Suppressor macrophage treated with lipopolysaccharide for 4 hours (primary cell): ENCODE results near the gene TMEM208.
A peak's percentile ranks its signal among the peaks of the same experiment; 100 is the strongest.

ENCODE experiments used
- DNase-seq: peaks from one replicate; pipeline ENCODE4 v3.0.0-alpha.2; 2020

The TMEM208 gene

DNA sequence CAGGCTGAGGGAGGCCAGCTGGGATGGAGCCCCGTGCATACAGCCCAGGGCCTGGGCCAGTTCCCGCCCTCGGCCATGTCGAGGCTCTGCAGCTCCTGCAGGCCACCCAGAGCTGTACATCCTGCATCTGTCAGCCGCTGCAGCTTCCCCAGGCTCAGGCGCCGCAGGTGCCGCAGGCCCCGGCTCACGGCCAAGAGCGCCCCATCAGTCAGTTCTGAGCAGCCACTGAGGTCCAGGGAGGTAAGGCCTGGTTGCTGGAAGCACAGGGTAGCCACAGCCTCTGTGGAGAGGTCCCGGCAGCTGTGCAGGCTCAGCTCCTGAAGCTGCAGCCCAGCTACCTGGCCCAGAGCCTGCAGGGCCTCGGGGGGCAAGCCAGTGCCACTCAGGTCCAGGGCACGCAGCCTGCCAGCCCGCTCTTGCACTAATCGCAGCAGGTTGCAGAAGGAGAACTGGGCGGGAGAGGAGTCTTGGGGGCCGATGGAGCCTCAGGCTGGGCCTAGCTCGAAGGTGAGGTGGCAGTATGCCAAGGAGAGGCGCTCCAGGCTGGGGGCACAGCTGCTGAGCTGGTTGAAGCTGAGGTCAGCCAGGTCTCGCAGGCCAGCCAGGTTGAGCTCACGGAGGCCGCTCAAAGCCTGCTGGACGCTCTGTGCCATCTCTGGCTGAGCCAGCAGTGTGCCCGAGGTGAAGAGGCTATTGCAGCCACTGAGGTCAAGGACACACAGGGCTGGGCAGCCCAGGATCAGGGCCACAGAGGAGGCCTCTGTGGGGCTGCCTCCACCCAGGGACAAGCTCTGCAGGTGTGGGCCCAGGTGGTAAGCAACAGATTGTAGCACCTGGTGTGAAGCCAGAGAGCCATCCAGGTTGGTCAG, 16.6 kb upstream of the TMEM208 start:
- DNase-seq, result no peak

DNA sequence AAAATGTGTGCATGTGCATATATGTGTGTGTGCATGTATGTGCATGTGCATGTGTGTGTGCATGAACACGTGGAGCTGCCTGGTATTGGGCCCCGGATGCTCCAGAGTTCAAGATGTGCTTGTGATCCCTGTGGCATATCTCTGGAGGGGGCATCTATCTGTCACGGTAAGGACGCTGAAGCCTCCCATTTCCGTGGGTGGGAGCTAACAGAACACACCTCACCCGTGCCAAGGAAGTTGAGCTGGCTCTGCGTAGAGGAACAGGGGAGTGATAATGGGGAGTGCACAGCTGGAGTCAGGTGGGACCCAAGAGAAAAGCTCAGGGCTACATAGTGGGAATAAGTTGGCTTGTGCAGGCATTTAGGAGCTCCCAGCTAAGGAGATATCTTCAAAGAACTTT, 15.3 kb upstream of the TMEM208 start:
- no peak for DNase-seq

GRCh38 chr16:67212766-67213165, 14.2 kb upstream of the TMEM208 start:
- DNase-seq, result no peak

GRCh38 chr16:67213197-67214019, 13.5 kb upstream of the TMEM208 start:
- DNase-seq, result no peak

- peak; percentile 37 for DNase-seq
Measured at GRCh38 chr16:67215706-67216105, 11.2 kb upstream of the TMEM208 start.

DNA sequence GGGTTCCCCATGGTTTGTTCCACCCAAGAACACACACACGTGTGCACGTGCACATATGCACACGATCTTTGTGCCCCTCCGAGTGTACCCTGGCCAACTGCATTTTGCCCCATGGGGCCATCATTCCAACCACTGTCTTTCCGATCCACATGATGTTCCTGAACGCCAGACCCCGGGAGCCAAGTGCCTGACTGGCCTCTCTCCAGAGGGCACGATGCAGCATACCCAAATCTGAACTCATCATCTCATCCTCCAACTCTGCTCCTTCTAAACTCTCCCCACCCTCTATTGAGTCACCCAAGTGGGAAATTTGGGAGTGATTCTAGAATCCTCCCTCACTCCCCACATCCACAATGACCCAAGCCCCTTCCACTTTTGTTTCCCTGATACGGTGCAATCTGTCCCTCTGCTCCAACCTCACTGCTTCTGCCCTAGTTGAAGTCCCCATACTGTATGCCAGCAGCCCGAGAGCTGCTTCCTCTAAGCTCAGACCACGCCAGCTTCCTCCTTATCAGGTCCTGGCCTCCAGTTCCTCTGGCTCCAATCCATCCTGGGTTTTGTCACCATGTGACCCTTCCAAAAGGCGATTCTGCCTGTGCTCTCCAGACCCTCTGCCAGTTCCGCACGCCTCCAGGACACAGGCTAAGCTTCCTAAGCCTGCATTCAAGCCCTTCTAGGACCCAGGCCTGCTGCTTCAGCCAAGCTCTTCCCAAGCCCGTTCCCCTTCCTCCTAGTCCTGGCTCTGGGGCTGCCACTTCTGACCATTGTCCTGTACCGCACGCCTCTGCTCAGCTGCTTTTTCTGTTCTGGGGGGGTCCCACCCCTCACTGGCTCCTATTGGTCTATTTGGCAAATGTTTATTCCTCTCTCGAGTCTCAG, 10.1 kb upstream of the TMEM208 start:
- peak; percentile 70 for DNase-seq

DNA sequence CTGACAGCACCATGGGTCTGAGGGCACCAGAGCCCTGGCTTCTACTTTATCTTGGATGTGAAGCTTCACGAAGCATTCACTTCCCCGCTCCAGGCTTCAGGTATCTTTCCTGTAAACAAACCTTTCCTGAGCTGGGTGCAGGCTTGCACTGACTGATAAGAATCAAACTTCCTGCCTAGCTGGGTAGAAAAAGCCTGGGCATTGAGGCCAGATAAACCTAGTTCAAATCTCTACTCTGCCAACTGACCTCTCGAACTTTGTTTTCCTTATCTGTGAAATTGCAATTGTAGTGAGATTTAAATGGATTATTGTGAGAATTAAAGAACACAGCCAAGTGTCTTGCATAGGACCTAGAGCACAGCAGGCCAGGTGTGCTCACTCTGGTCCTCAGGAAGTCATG, 2.9 kb upstream of the TMEM208 start:
- no peak for DNase-seq

GRCh38 chr16:67226295-67226803, 581 bp upstream of the TMEM208 start:
- no peak for DNase-seq

DNA sequence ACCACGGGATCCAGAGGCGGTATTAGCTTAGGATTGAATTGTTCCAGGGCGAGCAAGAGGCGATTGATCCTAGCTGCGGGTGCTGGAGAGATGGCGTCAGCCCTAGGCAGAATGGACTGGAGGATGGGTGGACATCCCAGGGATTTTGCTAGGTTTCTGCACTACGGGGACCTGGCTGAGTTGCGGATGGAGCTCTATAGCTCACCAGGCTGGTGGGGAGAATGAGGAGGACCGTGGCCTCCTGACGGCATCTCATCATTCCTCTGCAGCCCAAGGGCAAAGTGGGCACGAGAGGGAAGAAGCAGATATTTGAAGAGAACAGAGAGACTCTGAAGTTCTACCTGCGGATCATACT, 614 bp downstream of the TMEM208 start:
- DNase-seq, result no peak

DNA sequence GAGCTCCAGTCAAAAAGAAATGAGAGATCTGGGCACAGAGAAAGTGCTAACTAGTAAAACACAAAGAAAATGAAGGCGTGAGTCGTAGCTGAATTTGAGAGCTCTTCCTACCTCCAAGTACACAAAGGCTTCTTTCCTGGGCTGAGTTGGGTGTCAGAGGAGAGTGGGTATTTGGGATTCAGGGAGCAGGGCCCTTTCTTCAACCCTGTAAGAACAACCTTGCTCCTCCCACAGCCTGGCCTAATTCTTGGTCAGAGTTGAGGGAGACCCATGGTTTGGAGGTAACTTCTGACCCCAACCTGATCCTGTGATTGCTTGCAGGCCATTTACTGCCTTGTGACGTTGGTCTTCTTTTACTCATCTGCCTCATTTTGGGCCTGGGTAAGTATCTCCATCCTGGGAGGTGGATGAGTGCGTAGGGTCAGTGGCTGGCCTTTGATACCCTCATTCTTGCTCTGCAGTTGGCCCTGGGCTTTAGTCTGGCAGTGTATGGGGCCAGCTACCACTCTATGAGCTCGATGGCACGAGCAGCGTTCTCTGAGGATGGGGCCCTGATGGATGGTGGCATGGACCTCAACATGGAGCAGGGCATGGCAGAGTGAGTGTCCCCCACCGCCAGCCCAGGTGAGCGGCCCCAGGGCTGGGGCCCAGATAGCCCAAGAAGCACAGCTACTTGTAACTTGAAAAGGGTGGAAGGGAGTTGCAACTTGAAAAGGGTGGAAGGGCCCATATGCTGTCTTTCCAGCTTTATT, 1.3 kb downstream of the TMEM208 start:
- DNase-seq, result no peak

DNA sequence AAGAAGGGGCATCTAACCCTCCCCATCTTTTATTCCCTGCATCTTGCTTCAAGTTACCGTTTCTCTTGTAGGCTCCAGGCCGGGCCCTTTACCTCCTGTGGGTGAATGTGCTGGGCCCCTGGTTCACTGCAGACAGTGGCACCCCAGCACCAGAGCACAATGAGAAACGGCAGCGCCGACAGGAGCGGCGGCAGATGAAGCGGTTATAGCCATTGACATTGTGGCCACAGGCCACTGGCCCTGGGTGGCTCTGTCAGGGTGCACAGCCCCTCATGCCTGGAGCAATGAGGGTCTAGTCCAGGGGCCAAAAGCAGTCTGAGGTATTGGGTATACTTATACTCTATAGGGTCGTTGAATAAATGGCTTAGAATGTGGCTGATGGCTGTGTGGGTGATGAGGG, 2.0 kb downstream of the TMEM208 start:
- no peak for DNase-seq

GRCh38 chr16:67229906-67230808, 3.2 kb downstream of the TMEM208 start:
- DNase-seq, result no peak

- DNase-seq, result no peak
Measured at GRCh38 chr16:67230809-67231660, 4.1 kb downstream of the TMEM208 start.

DNA sequence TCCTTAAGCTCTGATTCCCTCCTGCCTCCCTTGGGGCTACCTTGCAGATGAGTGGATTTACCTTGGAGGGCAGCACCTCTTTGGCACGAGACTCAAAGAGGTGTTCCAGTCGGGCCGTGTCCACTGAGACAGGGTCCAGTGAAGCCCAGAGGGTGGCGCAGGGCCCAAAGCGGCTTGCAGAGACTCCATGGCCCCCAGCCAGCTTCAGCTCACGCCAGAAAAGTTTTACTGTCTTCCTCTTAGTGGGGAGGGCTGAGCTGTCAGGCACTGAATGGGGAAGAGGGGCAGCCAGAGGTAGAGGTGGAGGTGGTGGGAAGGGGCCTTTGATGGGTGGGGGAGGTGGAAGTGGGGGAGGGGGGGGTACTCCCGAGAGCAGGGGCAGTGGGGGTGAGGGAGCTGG, 6.7 kb downstream of the TMEM208 start:
- no peak for DNase-seq

DNA sequence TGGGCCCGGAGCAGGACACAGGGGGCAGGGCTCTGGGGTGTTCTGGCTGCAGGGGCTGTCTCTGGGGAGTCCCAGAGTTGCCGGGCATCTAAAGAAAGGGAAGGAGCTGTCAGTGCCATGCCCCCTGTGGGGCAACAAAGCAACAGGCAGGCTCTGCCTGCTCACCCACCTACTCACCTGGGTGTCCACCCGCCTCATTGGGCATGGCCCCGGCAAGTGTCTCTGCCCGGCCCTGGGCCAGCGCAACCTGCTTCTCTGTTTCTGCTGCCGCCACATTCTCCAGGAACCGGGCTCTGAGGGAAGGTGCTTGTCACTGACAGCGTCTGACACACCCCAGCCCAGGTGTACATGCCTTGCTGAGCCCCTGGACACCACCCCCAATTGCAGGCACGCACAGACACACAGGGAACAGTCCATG, 7.3 kb downstream of the TMEM208 start:
- no peak for DNase-seq

DNA sequence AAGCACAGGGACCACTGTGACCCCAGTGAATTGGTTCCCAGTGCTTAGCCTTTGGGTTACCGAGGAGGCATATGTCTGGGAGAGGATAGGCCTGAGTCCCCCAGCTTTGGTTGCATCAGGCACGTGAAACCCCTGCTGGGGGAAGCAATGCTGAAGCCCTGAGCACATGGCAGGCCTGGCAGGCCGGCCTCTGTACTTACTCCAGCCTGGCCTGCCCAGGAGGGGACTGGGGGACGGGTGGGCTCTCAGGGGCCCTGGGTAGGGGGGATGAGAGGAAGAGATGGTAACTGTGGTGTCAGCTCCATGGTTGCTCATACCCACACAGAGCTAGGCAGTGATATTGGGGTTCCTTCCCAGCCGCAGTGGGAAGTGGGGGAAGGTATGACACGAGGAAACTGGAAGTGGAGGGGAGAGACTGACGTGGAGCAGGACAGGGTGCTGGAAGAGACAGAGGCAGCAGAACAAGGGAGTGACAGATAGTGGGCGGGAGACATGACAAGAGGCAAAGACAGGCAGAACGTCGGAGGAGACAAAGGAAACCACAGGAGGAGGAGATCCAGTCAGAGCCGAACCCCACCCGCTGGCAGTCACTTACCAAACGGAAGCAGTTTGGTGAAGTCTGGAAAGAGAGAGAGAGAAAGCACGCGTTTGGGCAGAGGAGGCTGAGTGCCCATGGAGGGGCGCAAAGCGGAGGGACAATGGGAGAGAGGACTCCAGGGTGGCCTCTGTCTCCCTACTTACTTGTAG, 9.1 kb downstream of the TMEM208 start:
- DNase-seq, result peak; percentile 7

DNA sequence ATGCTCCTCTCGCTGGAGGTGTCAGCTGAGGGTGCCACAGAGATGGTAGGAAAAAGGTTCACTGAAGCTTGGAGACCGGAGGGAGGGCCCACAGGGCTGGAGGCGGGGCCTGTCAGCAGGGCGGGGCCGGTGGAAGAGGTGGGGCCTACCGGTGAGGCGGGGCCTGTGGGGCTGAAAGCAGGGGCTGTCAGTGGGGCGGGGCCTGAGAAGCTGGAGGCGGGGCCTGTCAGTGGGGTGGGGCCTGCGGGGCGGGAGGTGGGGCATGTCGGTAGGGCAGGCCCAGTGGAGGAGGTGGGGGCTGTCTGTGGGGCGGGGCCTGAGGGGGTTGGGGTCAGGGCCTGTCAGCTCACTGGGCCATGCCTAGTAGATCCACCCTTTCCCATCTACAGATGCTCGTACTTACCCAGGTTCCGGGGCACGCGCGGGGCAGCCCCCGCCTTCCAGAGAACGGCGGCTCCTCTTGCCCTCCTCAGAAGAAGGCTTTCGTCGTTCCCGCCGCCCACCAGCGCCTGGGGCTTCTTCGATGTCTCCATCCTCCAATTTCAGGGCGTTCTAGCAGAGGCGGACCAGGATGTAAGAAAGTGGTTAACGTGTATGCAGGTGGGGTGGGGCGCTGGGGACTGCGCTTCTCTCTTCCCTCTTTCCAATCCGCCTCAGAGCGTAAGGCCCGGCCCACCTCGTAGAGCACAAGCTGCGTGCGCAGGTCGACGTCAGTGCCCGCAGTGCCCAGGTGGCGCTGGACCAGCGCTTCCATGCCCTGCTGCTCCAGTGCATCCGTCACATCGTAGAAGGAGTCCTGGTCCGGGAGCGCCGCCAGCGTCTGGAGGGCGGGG, 9.8 kb downstream of the TMEM208 start:
- peak; percentile 52 for DNase-seq
